Vagina (tissue), 2 donors: ENCODE data around the gene TUBB. TPM values are rescaled to one million over a fixed set of nuclear protein-coding genes. Genes with fewer than 3 reads are reported as not detected.

ENCODE experiments used
- DNase-seq, 2 donors: peaks; one replicate each; pipeline ENCODE4 v3.0.0-alpha.2; 2017; ENCODE audit errors: extremely low spot score in 2 of 2
- H3K27ac ChIP-seq: fragments of 200-600 bp; sonication (generic); one replicate; pipeline ENCODE4 v1.5.1; 2019
- H3K27me3 ChIP-seq: fragments of 200-600 bp; sonication (generic); one replicate; pipeline ENCODE4 v1.5.1; 2019
- H3K36me3 ChIP-seq, 2 donors: fragments of 200-600 bp; sonication (generic); one replicate each; pipeline ENCODE4 v1.5.1; 2017 to 2019
- H3K4me1 ChIP-seq: fragments of 200-600 bp; sonication (generic); one replicate; pipeline ENCODE4 v1.5.1; 2019
- H3K4me3 ChIP-seq, 2 donors: fragments of 200-600 bp; sonication (generic); 1 replicate in 1 of 2; 2 replicates in 1 of 2; pipeline ENCODE4 v1.5.1; 2016 to 2019
- H3K9me3 ChIP-seq: fragments of 200-600 bp; sonication (generic); one replicate; pipeline ENCODE4 v1.5.1; 2019
- CTCF ChIP-seq, 3 experiments: fragments of 450-650 bp in 2 of 3; fragments of 200-600 bp in 1 of 3; sonication (generic) in 1 of 3; IDR thresholded peaks; one replicate each; pipeline ENCODE4 v1.5.1; 2017 to 2019; ENCODE audit warnings: antibody characterized with exemption in 3 of 3, mild to moderate bottlenecking in 2 of 3, moderate library complexity in 2 of 3
- POLR2A ChIP-seq, 2 donors: fragments of 450-650 bp; IDR thresholded peaks; one replicate each; pipeline ENCODE4 v1.6.1; 2017; ENCODE audit warnings: antibody characterized with exemption in 2 of 2, mild to moderate bottlenecking in 2 of 2, moderate library complexity in 2 of 2
- POLR2AphosphoS5 ChIP-seq, 2 donors: sonication (generic); formaldehyde crosslinking; IDR thresholded peaks; one replicate each; pipeline ENCODE4 v1.9.0; 2017; ENCODE audit warnings: antibody characterized with exemption in 2 of 2, mild to moderate bottlenecking in 2 of 2, low read depth in 1 of 2; ENCODE audit not compliant: insufficient read depth in 1 of 2
- intact Hi-C: fragments of 100-400 bp; cut with DNase I; formaldehyde crosslinking; loops from one replicate; pipeline ENCODE4 v1.15.1; 2023
- total RNA-seq: library from RNA; depleted of rRNA; stranded (reverse); fragments of >200 nt; gene quantifications from one replicate; pipeline ENCODE4 v1.2.3, GENCODE V29; 2016

The TUBB gene
- total RNA-seq, 1 donor from 2014 or later: 293 TPM

- intact Hi-C loops: loop anchor here (5.0 kb wide), 1 partner anchor 238 kb away; the partner anchor contains the start of gene HLA-E
- Histone ChIP-seq H3K27me3 (no peaks in the 10 kb centered on the region), H3K9me3 (no peaks in the 10 kb centered on the region), H3K36me3 (peaks cover 0 to 67% of the 10 kb centered on the region in 2 donors), H3K27ac (peak overlapping the region; percentile 2), H3K4me3 (no peak overlapping the region), H3K4me1 (peaks cover 50% of the 10 kb centered on the region)
- DNase-seq: no peak
- TF ChIP-seq POLR2AphosphoS5 (IDR thresholded peaks at IDR 0.05; ENCODE audit: insufficient read depth in 1 of 2, low read depth in 1 of 2): no peak
- no peak for TF ChIP-seq POLR2A (IDR thresholded peaks at IDR 0.05)
- no peak for TF ChIP-seq CTCF (IDR thresholded peaks at IDR 0.05)
Measured at GRCh38 chr6:30724906-30725667, 4.9 kb downstream of the TUBB start.

- DNase-seq: no peak
- H3K4me1 ChIP-seq: peaks cover 55% of the 10 kb centered on the region
- TF ChIP-seq CTCF (IDR thresholded peaks at IDR 0.05): no peak
- TF ChIP-seq POLR2AphosphoS5 (IDR thresholded peaks at IDR 0.05; ENCODE audit: insufficient read depth in 1 of 2, low read depth in 1 of 2): no peak
- TF ChIP-seq POLR2A (IDR thresholded peaks at IDR 0.05): no peak
- H3K9me3 ChIP-seq: no peaks in the 10 kb centered on the region
- no peaks in the 10 kb centered on the region for H3K27me3 ChIP-seq
- intact Hi-C loops: no loop called here
- H3K36me3 ChIP-seq: peaks cover 0 to 73% of the 10 kb centered on the region in 2 donors
- no peak overlapping the region for H3K4me3 ChIP-seq
- no peak overlapping the region for H3K27ac ChIP-seq
Measured at GRCh38 chr6:30725713-30726505, 5.8 kb downstream of the TUBB start.

- H3K36me3 ChIP-seq: peaks cover 0 to 78% of the 10 kb centered on the region in 2 donors
- intact Hi-C loops: no loop called here
Measured at GRCh38 chr6:30726506-30727413, 6.6 kb downstream of the TUBB start.

More at GRCh38 chr6:30726506-30727413, 6.6 kb downstream of the TUBB start:
- Histone ChIP-seq H3K27me3 (no peaks in the 10 kb centered on the region), H3K4me3 (no peak overlapping the region), H3K9me3 (no peaks in the 10 kb centered on the region), H3K27ac (no peak overlapping the region), H3K4me1 (peaks cover 56% of the 10 kb centered on the region)
- no peak for TF ChIP-seq POLR2AphosphoS5 (IDR thresholded peaks at IDR 0.05; ENCODE audit: insufficient read depth in 1 of 2, low read depth in 1 of 2)
- TF ChIP-seq POLR2A (IDR thresholded peaks at IDR 0.05): no peak
- no peak for TF ChIP-seq CTCF (IDR thresholded peaks at IDR 0.05)
- DNase-seq: no peak
